ENCODE measurements around the gene NNMT.

- no peak for TF ChIP-seq POLR2A (IDR thresholded peaks at IDR 0.05)
- no peak for TF ChIP-seq CTCF (IDR thresholded peaks at IDR 0.05)
These were observed 30.0 kb downstream of the NNMT start for GRCh38 chr11:114326151-114326550.
